Brain microvascular endothelial cell (primary cell): ENCODE results near the gene IL23R.
A peak's percentile ranks its signal among the peaks of the same experiment; 100 is the strongest.

ENCODE experiments used
- DNase-seq: peaks from one replicate; pipeline ENCODE4 v3.0.0-alpha.2; 2020
- H3K27ac ChIP-seq: fragments of 250-450 bp; sonication (Bioruptor Pico); 2 replicates; pipeline ENCODE4 v1.5.1; 2020; ENCODE audit warnings: mild to moderate bottlenecking, moderate library complexity
- H3K27me3 ChIP-seq: fragments of 250-450 bp; sonication (Bioruptor Pico); replicated peaks from 2 replicates; pipeline ENCODE4 v1.5.1; 2020; ENCODE audit warnings: mild to moderate bottlenecking
- H3K36me3 ChIP-seq: fragments of 250-450 bp; sonication (Bioruptor Pico); replicated peaks from 2 replicates; pipeline ENCODE4 v1.5.1; 2020; ENCODE audit warnings: mild to moderate bottlenecking
- H3K4me3 ChIP-seq: 2 replicates; pipeline ENCODE4 v1.5.1; 2011; ENCODE audit warnings: low read depth, mild to moderate bottlenecking, control low read depth, low read length, moderate library complexity
- in situ Hi-C: cut with HindIII; loops from 2 replicates; pipeline ENCODE4 v1.10.0; 2017; ENCODE audit warnings: low sequenced_read_pairs, low pct_ligation_motif_present
- TF ChIP-seq, protein P1 (sequence below): IDR thresholded peaks from 2 replicates; pipeline ENCODE4 v1.5.1; 2011; ENCODE audit warnings: low read depth, mild to moderate bottlenecking, moderate library complexity, low read length, control low read depth, inconsistent platforms; ENCODE audit errors: missing control alignments

Gene IL23R

DNA sequence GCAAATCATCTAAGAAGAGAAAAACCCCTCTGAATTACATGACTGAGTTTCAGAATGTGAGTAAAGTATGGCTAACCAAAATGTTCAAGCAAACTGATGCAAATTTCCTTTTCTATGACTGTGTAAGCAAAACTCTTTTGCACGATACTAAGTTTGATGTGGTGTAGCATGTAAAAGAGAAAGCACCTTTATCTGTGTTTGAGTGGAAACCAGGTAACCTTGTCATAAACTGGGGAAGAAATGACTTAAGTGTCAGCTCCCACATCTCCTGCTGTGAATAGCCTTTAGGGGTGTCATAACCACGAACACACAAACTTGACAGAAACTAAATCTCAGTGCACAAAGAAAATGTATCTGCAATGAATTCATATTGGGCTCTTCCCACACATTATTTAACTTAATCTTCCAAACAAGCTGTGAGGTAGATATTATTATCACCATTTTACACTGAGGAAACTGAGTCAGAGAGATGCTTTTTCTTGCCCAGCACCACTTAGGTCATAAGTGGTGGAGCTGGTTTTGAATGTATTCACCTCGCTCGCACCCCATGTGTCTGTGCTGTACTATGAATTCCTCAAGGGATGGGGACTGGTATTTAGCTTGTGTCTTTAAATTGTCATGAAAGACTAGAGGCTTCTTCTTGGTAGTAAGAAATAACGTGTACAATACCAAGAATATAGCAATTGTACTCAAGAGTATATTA is 108.5 kb downstream of the IL23R start:
- Histone ChIP-seq H3K4me3 (no peak overlapping the region), H3K27me3 (no peaks in the 10 kb centered on the region), H3K36me3 (no peaks in the 10 kb centered on the region), H3K27ac (no peak overlapping the region)
- in situ Hi-C loops, result no loop called here
- TF ChIP-seq, protein P1, sequence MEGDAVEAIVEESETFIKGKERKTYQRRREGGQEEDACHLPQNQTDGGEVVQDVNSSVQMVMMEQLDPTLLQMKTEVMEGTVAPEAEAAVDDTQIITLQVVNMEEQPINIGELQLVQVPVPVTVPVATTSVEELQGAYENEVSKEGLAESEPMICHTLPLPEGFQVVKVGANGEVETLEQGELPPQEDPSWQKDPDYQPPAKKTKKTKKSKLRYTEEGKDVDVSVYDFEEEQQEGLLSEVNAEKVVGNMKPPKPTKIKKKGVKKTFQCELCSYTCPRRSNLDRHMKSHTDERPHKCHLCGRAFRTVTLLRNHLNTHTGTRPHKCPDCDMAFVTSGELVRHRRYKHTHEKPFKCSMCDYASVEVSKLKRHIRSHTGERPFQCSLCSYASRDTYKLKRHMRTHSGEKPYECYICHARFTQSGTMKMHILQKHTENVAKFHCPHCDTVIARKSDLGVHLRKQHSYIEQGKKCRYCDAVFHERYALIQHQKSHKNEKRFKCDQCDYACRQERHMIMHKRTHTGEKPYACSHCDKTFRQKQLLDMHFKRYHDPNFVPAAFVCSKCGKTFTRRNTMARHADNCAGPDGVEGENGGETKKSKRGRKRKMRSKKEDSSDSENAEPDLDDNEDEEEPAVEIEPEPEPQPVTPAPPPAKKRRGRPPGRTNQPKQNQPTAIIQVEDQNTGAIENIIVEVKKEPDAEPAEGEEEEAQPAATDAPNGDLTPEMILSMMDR, result no peak
- DNase-seq, result no peak

DNA sequence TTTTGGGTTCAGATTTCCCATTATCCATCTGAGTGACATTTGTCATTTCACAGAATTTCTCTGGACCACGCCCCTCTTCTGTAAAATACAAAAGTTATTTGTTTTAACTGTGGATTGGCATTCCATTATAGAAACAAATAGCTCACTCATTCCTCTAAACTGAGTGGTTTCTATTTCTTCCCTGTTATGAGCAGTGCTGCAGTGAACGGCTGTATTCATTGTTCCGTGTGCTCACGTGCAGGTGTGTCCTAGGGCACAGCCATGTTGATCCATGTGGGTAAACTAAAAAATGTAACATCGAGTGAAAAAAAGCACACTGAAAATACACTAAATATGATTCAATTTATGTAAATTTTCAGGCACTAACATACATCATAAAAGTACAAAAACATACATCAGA is 114.4 kb downstream of the IL23R start:
- H3K27ac ChIP-seq, result no peak overlapping the region
- in situ Hi-C loops, result no loop called here
- TF ChIP-seq, protein P1, result no peak

DNA sequence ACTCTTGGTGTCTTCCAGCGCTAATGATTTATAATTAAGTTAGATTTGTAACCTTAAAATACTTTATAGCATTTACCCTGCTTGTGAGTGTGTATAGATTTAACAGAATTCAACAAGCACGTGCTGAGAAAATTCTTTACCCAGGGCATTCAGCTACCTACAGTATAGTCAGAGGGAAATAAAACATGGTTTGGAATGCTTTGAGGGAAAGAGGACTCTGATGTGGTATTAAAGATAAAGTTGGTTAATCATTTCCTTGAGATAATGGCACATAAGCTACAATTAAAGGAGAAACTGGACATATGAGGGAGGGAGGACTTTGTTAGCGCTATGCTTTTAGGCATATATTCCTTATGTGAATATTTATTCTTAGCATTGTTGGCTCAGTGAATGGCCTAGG is 115.0 kb downstream of the IL23R start:
- TF ChIP-seq, protein P1, result no peak
- no peak overlapping the region for H3K27ac ChIP-seq
- in situ Hi-C loops, result no loop called here

More for the DNA sequence above, 114.4 kb downstream of the IL23R start:
- Histone ChIP-seq H3K4me3 (no peak overlapping the region), H3K36me3 (no peaks in the 10 kb centered on the region), H3K27me3 (no peaks in the 10 kb centered on the region)
- no peak for DNase-seq

DNA sequence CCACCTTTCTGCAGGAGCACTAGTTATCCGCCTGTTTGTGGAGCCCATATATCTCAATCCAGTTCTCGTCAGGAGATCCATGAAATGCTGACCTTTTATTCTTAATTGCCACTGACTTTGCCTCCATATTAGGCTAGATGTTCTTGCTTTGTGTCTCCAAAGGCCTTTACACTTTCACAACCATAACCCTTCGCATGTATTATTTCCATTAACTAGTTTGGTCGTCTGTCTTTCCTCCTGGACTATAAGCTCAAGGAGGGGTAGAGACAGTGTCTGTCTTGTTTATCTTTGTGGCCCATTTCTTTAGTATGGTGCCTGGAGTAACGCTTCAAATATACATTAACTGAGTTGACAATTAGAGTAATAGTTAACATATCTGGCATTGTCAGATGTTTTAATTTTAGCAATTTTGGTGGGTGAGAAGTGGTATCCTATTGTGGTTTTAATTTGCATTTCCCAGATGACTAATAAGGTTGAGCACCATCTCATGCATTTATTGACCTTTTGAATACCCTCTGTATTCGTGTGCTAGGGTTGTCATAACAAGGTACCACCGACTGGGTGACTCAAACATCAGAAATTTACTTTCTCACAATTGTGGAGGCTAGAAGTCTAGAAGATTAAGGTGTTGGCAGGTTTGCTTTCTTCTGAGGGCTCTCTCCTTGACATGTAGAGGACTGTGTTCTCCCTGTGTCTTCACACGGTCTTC is 119.7 kb downstream of the IL23R start:
- in situ Hi-C loops, result no loop called here
- Histone ChIP-seq H3K36me3 (no peaks in the 10 kb centered on the region), H3K27me3 (no peaks in the 10 kb centered on the region), H3K4me3 (no peak overlapping the region), H3K27ac (no peak overlapping the region)
- DNase-seq, result peak; percentile 37
- TF ChIP-seq, protein P1, result no peak

More for the DNA sequence above, 115.0 kb downstream of the IL23R start:
- no peaks in the 10 kb centered on the region for H3K36me3 ChIP-seq
- H3K4me3 ChIP-seq, result no peak overlapping the region
- DNase-seq, result no peak
- H3K27me3 ChIP-seq, result no peaks in the 10 kb centered on the region

DNA sequence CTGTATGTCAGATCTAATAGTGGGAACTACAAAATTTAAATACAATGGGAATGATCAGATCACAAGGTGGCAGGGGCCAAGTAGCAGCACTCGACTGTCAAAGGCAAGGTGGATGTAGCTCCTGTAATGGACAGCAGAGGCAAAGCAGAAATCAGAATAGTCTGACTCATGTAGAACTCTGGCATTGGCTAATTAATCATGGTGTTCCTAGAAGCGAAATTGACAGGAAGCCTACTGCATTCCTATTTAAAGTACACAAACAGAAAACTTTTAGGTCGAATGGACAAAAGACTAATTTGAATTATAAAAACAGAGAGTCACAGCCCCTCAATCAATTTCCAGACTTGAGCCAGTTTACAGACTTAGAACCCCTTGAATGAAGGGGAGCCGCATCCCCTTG is 124.0 kb downstream of the IL23R start:
- in situ Hi-C loops, result no loop called here
- DNase-seq, result no peak
- TF ChIP-seq, protein P1, result no peak
- Histone ChIP-seq H3K27me3 (no peaks in the 10 kb centered on the region), H3K4me3 (no peak overlapping the region), H3K27ac (no peak overlapping the region), H3K36me3 (no peaks in the 10 kb centered on the region)
